ENCODE data around the gene CDK19. TPM values are rescaled to one million over a fixed set of nuclear protein-coding genes. Genes with fewer than 3 reads are reported as not detected.

Gene CDK19
- total and polyA plus RNA-seq, 9 of the 15 experiments (the other 6 are each of a cell fraction or from before 2014, with no cell fraction given) = 3.8 to 15.2 (median 7.4) TPM

- peak in 1 of 2 experiments; percentile 17; a peak in 2 of 4 replicates for TF ChIP-seq ETV6 (IDR thresholded peaks at IDR 0.05; ENCODE audit: borderline replicate concordance in 1 of 2, low read depth in 2 of 2, low read length in 1 of 2)
- no peak for TF ChIP-seq ETV6 (CRISPR knock-in tag; IDR thresholded peaks at IDR 0.05; ENCODE audit: borderline replicate concordance)
- TF ChIP-seq ELK3 (CRISPR knock-in tag; IDR thresholded peaks at IDR 0.05) = no peak
- peak; percentile 88 for TF ChIP-seq ZFX (CRISPR knock-in tag; IDR thresholded peaks at IDR 0.05)
- TF ChIP-seq ZNF583 (CRISPR knock-in tag; IDR thresholded peaks at IDR 0.05) = no peak
- no peak for TF ChIP-seq THRB (CRISPR knock-in tag; conservative IDR thresholded peaks at IDR 0.05)
- TF ChIP-seq IRF1 (CRISPR knock-in tag; IDR thresholded peaks at IDR 0.05; ENCODE audit: borderline replicate concordance) = no peak
- TF ChIP-seq ZMIZ1 (IDR thresholded peaks at IDR 0.05; ENCODE audit: low read depth in 2 of 2, low read length in 2 of 2) = no peak
- TF ChIP-seq SRSF3 (IDR thresholded peaks at IDR 0.05; ENCODE audit: insufficient read depth, low read length) = no peak
- TF ChIP-seq ZSCAN29 (IDR thresholded peaks at IDR 0.05) = no peak
- TF ChIP-seq CEBPG (CRISPR knock-in tag; IDR thresholded peaks at IDR 0.05) = peak; percentile 48; the same call in 1 of the 2 replicates
- no peak for TF ChIP-seq CEBPG (tag; conservative IDR thresholded peaks at IDR 0.05 in 1 of 2, IDR thresholded peaks at IDR 0.05 in 1 of 2)
- no peak for TF ChIP-seq THAP7 (CRISPR knock-in tag; IDR thresholded peaks at IDR 0.05)
- no peak for TF ChIP-seq ZC3H8 (IDR thresholded peaks at IDR 0.05)
- no peak for TF ChIP-seq NR2C1 (IDR thresholded peaks at IDR 0.05)
- TF ChIP-seq NR2C1 (tag; IDR thresholded peaks at IDR 0.05) = no peak
- TF ChIP-seq ZNF445 (CRISPR knock-in tag; IDR thresholded peaks at IDR 0.05; ENCODE audit: low read depth) = no peak
- TF ChIP-seq ZNF134 (CRISPR knock-in tag; conservative IDR thresholded peaks at IDR 0.05) = peak; percentile 68
These were observed at the start of gene CDK19 (continued) for GRCh38 chr6:110815411-110816409.

Data from K562 (cell line).